HG03196 (cell line): Measurements from ENCODE around the gene DDIAS.
"Not testable (repeated sequence)": the region's sequence is repeated elsewhere in the genome, so short reads cannot be mapped to it uniquely, and the experiment has no call there.

Experiments used
- ATAC-seq: cut with Tn5 transposase; IDR thresholded peaks from one replicate; pipeline ENCODE4 v1.9.1; 2021; ENCODE audit not compliant: unreplicated experiment

Gene DDIAS

DNA sequence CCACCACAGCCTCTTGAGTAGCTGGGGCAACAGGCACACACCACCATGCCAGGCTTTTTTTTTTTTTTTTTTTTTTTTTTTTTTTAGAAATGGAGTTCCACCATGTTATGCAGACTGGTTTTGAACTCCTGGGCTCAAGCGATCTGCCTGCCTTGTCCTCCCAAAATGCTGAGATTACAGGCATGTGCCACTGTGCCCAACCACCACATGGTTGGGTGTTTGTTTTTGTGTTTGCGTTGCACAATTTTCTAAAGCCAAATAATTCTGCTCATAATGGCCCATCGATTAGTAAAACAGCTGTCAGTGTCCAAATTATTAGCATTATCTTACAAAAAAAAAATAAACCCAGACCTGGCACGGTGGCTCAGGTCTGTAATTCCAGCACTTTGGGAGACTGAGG, 65.8 kb downstream of the DDIAS start:
- no peak for ATAC-seq

DNA sequence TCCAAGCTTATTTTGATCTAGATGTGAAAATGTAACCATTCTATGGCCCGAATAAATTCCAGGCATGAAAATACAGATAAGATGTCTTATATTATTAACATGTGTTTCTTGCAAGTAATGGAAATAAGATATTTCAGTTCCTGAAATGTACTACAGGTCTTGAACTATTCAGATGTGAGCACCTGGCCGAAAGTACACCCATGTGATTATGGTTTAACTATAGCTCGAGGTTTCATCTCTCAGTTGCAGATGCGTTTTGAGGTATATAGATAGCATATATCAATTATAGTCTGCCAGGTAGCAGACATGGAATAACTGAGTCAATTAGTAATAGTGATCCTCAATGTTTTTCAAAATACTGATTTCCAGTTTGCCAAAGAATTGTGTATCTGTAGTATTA, 68.3 kb downstream of the DDIAS start:
- peak; percentile 98 for ATAC-seq

DNA sequence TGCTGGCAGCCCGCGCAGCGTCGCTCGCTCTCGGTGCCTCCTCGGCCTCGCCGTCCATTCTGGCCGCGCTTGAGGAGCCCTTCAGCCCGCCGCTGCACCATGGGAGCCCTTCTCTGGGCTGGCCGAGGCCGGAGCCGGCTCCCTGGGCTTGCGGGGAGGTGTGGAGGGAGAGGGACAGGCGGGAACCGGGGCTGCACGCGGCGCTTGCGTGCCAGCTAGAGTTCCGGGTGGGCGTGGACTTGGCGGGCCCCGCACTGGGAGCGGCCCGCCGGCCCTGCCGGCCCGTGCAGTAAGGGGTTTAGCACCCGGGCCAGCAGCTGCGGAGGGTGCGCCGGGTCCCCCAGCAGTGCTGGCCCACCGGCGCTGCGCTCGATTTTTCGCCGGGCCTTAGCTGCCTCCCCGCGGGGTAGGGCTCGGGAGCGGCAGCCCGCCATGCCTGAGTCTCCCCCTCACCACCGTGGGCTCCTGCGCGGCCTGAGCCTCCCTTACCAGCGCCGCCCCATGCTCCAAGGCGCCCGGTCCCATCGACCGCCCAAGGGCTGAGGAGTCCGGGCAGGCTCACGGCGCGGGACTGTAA, 69.1 kb downstream of the DDIAS start:
- ATAC-seq = not testable (repeated sequence)

DNA sequence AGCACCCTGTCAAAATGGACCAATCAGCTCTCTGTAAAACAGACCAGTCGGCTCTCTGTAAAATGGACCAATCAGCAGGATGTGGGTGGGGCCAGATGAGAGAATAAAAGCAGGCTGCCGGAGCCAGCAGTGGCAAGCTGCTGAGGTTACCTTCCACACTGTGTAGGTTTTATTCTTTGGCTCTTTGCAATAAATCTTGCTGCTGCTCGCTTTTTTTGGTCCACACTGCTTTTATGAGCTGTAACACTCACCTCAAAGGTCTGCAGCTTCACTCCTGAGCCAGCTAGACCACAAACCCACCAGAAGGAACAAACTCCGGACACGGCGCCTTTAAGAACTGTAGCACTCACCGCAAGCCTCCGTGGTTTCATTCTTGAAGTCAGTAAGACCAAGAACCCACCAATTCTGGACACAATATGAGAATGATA, 70.0 kb downstream of the DDIAS start:
- not testable (repeated sequence) for ATAC-seq

DNA sequence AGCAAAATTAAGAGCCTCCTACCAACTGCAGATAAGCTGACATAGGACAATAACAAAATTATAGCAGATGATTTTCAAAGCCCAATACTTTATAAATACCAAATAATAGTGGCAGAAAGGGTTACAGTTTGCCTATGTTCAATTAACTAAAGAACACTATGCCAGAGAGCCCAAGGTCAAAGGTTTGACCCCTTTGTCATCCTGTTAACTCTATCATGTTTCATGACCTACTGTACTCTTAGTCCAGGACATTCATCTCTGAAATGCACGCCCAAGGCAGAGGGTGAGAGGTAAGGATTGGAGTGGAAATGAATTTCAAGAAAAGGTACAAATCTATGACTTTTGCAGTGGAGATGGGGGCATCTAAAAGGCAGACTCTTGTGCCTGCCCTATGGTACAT, 70.6 kb downstream of the DDIAS start:
- ATAC-seq = no peak

DNA sequence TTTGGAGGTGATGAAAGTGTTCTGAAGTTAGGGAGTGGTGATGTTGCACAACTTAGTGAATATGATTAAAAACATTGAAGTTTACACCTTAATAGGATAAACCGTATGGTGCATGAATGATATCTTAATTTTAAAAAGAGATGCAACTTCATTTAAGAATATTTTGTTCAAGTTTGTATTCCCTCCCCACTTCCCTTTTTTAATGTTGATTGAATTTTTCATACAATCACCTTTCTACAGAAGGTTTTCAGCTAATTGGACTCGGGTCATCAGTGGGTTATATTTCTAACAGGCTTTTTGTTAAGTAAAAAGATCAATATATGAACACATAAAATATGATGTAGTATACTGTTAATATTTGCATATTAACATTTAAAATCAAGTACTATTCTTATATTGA, 72.6 kb downstream of the DDIAS start:
- no peak for ATAC-seq

DNA sequence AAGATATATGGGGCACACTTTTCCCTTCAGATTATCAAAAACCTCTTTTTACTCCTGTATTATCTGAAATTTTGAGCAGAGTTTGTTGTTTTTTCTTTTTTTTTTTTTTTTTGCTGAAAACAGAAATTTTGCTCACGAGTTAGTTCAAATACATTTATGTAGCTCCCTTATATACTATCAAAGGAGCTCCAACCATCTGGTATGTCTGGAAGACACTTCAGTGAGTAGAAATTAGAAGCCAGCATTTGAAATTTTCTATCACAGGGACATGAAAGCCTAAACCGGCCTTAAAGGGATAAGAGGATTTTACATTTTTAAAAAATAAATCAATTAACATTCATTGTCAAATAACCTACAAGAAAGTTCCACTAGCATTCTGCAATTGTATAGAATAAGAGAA, 73.3 kb downstream of the DDIAS start:
- ATAC-seq = no peak

DNA sequence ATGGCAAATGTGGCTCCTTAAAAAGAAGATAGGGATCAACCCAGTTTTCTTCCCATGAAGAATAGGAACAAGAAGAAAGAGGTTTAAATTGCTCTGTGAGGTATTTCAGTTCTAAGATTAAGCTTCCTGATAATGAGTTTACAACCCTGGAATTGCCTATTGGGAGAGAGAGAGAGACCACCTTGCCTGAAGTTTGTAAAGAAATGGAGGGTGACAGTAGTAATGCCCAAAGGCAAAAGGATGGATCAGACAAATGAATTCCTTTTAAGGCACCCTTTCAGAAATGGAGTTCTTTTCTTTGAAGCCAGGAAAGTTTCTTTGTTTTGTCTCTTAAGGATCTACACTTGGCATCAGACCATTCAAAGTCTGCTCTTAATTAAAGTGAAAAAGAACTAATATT, 74.3 kb downstream of the DDIAS start:
- no peak for ATAC-seq

DNA sequence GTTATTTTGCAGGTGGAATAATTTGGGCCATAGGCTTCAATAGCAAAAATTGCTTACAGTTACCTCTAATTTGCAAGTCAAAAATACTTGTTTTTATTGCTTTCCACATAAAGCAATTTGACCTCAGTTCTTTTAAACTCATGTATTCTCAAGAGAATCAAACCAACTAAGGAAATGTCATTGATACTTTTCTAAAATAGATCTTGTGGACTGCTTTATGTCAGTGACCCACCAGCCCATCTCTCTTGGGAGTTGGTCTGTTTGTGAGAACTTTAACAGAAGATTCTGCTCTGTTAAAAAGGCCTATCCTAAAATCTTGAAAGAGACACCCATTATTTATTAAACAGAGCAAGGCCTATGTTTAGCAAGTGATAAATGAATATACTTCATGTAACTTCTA, 75.2 kb downstream of the DDIAS start:
- no peak for ATAC-seq

DNA sequence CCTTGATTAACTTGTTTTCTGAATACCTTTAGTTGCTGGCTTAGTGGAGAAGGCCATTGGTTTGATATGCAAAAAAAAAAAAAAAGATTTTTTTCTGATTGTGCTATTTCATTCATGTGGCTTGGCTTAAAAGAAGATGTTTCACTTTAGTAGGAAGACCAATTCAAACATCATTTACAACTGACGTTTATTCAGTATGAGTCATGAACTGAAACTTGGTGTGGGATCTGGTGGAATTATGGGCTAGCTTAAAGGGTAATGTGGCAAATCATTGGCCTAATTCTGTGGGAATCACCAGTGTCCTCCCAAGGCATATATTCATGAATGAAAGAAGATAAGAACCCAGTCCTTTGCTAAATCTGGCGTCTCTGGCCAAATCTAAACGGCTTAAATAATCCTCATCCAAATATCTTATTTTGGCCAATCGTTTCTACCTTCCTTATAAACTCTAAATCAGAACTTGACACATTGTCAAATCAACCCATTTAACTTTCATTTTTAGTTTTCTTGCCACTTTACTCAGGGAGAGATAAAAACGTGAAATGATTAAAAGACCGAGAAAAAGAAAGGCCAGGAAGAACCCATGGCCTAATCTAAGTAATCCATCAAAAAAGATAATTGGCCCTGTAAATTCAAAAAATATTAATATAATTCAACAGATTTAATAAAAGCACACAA, 77.0 kb downstream of the DDIAS start:
- peak; percentile 38 for ATAC-seq

DNA sequence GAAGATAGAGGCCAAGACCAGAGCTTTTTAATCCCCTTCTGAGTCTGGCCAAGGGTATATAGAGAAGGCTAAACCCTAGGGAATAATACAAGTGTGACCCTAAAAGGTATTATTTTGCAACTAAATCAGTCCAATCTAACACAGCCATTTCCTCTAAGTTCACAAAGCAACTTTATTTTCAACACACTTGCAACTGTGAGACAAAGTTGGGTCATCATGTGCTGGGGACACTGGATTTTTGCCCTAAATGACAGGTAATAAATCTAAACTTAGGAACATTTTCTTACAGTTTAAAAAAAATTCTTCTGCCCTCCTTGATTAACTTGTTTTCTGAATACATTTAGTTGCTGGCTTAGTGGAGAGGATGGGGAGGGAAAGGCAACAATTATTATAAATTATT, 78.3 kb downstream of the DDIAS start:
- no peak for ATAC-seq

DNA sequence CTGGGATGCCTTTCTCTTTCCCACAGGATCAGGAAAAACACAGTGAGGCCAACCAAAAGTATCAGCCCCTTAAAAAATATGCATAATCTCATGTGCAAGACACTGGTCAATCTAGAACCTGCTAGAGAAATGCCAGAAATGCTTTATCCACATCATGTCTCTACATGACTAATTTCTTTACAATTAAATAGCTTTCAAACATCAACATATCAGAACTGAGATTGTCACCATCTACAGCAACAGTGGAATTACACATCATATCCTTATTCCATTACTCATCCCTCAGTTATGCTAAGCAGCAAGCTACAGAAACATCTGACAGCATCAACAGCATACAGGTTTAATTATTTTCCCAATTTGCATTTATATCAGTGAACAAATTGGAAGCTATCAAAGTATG, 78.8 kb downstream of the DDIAS start:
- no peak for ATAC-seq

DNA sequence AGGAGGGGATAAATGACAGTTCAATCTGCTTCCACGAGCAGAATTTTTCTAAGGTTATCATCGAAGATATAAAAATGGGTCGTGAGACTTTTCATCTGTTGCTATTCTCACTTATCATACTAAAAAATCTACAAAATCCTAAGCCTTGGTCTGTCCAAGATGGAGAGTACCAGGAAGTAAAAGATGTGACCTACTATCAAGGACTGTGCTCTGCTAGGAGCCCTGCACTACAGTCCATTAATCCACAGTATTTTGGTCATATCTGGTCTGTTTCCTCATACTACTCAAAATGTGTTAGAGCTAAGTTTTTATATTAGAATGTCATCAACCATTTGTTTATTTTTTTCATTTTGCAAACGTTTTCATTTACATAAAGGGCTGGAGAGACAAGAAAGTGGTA, 79.4 kb downstream of the DDIAS start:
- ATAC-seq = no peak

DNA sequence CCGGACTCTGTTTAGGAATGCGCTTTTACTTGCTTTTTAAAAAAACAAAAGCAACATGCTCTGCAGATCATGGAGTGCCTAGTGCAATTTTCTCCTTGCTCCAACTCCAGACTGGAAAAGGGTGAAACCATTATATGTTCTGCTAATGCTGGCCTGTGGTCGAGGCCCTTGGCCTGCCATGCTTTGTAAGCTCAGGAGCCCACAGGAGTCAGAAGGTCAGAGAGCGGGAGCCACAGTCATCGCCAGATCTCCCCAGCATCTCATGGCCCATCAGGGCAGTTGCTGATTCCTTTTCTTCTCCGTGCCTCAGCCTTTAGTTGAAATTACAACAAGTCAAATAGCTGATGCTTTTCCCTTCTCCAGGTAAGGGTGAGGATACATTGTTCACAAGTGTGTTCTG, 80.3 kb downstream of the DDIAS start:
- ATAC-seq = no peak
